ENCODE measurements around the gene PHRF1.
"Not testable (repeated sequence)": the region's sequence is repeated elsewhere in the genome, so short reads cannot be mapped to it uniquely, and the experiment has no call there.

PHRF1 gene

DNA sequence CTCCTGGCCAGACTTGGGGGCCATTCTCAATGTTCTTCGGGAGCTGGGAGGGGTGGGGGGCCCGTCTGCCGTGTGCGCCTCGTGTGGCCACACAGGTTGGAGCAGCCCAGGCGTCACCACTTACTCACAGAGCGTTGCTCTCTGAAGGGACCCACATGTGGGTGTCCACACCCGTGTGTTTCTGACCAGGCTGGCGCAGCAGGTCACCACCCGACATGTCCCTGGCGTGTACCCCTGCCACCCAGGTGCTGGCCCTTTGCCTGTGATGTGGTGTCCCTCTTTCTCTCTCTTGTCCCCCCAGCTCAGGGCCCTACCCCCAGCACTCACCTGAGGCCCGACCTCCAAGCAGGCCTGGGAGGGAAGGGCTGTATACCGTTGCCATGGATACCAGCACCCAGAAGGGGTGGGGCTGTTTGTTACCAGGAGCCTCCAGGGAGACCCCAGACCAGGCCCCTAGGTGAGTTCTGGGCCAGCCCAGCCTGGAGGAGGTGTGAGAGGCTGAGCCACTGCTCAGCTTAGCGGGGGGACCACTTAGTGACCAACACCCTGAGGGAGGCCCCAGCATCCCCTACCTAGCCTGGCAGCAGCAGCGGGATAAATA is 17.1 kb upstream of the PHRF1 start:
- DNase-seq (ENCODE audit: low spot score) = no peak

DNA sequence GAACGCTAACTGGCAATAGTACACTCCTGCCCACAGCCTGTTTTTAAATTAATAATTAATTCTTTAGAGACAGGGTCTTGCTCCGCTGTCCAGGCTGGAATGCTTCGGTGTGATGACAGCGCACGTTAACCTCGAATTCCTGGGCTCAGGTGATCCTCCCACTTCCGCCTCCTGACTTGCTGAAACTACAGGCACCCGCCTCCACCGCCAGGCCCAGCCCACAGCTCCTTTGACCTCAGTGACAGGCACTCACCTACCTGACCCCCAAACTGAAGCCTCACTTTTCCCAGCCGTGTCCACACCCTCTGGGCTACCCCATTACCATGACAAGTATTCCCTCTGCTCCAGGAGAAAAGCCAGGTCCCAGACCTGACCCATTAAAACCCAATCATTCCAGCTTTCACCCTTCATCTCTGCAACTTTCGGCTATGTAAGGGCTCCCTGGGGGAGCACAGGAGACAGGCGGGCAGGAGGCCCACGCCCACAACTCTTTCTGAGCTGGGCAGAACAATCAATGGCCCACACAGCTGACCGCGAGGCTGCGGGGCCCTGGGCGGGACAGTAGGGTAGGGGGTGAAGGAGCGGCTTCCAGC is 16.5 kb upstream of the PHRF1 start:
- DNase-seq (ENCODE audit: low spot score) = no peak

DNA sequence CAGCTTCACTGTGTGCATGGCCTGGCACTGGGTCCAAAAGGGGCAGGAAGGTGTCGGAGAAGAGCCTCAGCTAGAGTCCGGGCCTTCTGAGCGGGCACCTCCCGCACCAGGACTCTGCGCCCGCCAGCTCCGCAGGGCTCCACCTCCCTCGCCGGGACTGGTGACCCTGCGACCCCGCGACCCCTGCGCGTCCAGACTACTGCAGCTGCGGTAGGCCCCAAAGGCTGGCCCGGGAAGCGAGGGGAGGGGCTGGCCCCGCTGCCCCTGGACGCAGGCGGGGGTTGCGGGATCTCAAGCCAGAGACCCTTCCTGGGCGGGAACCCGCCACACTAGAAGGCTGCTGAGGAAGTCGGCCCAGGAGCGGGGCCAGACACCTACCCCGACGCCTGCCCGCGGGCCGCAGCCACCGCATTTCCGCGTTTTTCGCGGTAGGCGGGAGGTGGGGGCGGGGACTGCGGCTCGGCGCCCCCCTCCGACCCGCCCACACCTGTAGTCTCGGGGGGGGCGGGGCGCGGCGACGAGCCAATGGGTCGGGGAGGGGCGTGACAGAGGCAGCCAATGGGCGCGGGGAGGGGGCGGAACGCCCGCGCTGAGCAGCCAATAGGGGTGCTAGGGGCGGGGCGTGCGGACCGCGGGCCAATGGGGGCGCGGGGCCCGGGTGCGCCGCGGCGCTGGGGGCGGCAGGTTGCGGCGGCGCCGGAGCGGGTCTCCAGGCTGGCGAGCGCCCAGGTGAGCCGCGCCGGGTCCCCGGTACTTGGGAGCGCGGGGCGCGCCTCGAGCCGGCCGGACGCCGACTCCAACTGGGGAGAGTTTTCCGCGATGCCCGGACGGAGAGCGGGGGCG is 15.7 kb upstream of the PHRF1 start, which contains the start of the genes LMNTD2 and RASSF7:
LMNTD2 (minus strand) TSS at position 434 of the 843 bp plus-strand sequence; CDS start at position 412, 22 bp downstream.
RASSF7 (plus strand) TSS at position 666 of the 843 bp plus-strand sequence. CDS start 799 bp downstream, outside the sequence.
- peak; percentile 90 for DNase-seq (ENCODE audit: low spot score)

DNA sequence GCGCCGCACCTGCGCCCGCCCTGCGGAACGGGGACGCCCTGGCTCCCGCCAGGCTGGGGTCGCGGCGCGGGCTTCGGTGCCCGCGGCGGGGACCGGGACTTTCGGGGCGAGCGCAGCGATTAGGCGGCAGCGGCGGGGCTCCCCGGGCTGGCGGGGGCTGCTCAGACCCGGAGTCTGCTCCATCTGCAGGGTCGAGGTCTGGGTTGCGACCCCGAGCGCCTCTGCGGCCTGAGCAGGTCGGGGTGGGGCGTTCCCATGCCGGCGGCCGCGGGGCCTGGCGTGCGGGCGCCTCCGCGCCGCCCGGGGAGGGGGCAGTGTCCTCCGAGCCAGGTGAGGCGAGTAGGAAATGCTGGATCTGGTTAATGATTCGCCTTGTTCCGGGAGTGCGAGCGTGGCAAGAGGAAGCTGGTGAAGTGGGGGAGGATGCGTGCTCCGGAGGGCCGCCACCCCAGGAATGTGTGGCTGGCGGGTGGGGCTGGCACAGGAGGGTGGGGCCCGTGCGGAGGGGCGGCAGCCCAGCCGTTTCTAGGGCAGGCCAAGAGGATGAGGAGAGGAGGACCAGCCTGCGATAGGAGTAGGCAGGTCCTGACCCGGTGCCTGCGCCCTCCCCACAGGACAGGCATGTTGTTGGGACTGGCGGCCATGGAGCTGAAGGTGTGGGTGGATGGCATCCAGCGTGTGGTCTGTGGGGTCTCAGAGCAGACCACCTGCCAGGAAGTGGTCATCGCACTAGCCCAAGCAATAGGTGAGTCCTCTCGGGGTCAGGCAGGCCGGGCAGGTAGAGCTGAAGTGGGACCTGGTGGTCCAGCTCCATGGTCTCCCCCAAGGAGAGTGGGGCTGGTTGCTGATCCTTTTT is 14.9 kb upstream of the PHRF1 start:
- DNase-seq (ENCODE audit: low spot score) = no peak

DNA sequence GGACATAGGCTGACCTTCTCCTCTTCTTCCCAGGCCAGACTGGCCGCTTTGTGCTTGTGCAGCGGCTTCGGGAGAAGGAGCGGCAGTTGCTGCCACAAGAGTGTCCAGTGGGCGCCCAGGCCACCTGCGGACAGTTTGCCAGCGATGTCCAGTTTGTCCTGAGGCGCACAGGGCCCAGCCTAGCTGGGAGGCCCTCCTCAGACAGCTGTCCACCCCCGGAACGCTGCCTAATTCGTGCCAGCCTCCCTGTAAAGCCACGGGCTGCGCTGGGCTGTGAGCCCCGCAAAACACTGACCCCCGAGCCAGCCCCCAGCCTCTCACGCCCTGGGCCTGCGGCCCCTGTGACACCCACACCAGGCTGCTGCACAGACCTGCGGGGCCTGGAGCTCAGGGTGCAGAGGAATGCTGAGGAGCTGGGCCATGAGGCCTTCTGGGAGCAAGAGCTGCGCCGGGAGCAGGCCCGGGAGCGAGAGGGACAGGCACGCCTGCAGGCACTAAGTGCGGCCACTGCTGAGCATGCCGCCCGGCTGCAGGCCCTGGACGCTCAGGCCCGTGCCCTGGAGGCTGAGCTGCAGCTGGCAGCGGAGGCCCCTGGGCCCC is 14.1 kb upstream of the PHRF1 start:
- DNase-seq (ENCODE audit: low spot score) = no peak

DNA sequence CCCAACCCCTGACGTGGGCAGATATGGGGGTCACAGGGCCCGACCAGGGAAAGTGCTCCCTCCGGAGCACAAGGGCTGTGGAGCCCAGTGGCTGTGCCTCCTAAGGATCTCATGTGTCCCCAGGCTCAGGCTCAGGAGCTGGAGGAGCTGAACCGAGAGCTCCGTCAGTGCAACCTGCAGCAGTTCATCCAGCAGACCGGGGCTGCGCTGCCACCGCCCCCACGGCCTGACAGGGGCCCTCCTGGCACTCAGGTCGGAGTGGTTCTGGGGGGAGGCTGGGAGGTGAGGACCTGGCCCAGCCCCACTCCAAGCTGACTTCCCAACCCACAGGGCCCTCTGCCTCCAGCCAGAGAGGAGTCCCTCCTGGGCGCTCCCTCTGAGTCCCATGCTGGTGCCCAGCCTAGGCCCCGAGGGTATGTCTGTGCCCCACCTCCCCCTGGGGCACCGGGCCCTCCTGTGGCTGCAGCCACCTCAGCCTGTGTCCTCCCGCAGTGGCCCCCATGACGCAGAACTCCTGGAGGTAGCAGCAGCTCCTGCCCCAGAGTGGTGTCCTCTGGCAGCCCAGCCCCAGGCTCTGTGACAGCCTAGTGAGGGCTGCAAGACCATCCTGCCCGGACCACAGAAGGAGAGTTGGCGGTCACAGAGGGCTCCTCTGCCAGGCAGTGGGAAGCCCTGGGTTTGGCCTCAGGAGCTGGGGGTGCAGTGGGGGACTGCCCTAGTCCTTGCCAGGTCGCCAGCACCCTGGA is 13.0 kb upstream of the PHRF1 start:
- no peak for DNase-seq (ENCODE audit: low spot score)

DNA sequence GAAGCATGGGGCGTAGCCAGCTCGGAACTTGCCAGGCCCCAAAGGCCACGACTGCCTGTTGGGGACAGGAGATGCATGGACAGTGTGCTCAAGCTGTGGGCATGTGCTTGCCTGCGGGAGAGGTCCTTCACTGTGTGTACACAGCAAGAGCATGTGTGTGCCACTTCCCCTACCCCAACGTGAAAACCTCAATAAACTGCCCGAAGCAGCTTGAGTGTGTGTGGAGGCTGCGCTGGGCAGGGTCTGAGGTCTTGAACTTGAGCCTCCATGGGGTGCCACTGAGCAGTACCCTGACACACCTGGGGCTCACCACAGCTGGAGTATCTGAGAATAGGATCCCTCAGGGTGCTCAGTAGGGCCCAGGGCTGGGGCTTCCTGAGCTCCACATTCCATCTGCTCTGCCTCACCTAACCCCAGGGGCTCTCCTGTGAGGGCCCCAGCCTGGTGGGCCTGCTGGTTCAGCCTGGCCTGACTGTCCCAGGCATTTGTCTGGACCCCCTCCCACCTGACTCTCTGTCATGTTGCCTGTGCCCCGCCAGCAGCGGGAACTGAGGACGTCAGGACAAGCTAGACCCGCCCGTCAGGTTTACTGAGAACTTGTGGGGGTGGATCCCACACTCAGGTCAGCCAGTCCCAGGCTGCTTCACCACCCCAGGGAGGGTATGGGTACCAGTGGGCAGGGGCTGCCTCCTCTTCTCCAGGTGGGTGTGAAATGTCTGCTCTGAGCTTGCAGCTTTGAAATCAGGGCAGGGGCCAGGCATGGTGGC is 12.3 kb upstream of the PHRF1 start:
- DNase-seq (ENCODE audit: low spot score) = no peak

DNA sequence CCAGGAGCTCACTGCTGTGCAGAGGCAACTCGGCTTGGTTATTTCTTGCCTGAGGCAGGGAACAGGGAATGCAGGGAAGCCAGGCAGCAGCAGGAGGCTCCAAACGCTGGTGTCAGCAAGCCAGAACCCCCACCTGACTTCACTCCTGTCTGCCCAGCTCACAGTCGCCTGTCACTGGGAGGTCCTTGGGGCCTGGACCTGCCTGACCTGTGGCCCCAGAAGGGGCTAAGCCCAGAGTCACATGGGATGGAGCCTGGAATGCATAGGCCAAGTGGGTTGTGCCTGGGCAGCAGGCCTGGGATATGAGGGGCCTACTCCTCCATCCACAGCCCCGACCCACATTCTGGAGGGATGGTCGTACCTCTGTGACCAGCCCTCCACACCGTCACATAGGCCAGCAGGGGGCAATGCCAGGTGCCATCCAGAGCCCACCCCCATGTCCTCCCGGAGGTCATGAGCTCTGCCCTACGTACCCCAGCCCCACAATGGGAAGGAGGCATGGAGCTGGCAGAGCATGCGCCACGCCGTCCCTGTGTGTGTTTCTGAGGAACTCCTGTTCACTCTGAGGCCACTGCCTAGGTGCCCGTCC is 10.3 kb upstream of the PHRF1 start:
- no peak for DNase-seq (ENCODE audit: low spot score)

DNA sequence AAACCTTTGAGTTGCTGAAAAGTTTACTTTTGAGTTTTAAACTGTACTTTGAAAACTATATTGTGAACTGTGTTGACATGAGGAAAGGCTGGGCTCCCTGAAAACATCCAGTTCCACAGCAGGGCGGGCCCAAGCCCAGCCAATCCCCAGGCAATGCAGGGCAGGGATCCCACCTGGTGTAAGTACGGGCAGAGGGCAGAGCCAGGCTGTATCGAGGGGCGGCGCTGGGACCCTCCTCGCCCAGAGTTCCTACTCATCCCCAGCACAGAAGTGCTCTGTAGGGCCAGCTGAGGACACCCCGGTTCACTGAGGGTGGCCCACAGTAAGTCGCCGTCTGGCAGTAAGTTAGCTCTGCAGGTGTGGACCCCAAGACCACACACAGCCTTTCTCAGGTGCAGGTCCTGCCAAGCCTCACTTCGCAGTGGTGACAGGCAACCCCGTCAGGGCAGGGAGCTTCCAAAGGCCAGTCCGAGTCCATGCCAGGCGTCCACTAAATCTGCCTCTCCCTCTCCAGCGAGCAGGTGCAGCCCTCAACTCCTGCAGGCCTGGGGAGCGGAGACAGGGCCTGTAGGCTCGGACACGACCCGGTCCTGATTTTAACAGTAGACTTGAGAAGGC is 9.2 kb upstream of the PHRF1 start:
- DNase-seq (ENCODE audit: low spot score) = no peak

DNA sequence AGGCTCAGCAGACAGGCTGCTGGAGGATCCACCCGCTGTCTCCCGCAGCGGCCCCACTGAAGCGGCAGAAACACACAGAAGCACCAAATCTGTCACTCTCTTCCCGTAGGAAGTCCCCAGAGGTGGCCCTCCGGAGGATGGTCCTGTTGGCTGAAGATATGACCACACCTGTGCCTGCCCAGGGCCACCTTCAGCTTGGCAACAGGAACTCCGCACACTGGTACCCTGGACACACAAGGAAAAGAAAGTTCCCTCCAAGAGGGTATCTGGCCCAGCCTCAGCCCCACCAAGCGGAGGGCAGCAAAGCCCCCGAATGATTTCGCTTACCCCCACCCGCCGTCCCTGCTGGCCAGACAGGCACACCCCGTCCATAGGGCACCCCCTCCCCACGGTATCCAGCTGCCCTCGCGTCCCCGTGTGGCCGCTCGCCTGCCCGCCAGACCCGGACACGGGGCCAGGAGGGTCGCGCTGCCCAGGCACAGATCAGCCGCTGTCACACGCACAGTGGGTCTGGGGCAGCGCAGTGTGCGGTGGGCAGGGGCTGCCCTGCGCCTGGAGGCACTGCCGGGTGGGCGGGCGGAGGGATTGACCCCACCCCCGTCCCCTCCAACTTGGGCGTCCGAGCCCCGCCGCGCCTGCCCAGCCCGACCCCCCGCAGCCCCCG is 8.5 kb upstream of the PHRF1 start:
- DNase-seq (ENCODE audit: low spot score) = no peak

DNA sequence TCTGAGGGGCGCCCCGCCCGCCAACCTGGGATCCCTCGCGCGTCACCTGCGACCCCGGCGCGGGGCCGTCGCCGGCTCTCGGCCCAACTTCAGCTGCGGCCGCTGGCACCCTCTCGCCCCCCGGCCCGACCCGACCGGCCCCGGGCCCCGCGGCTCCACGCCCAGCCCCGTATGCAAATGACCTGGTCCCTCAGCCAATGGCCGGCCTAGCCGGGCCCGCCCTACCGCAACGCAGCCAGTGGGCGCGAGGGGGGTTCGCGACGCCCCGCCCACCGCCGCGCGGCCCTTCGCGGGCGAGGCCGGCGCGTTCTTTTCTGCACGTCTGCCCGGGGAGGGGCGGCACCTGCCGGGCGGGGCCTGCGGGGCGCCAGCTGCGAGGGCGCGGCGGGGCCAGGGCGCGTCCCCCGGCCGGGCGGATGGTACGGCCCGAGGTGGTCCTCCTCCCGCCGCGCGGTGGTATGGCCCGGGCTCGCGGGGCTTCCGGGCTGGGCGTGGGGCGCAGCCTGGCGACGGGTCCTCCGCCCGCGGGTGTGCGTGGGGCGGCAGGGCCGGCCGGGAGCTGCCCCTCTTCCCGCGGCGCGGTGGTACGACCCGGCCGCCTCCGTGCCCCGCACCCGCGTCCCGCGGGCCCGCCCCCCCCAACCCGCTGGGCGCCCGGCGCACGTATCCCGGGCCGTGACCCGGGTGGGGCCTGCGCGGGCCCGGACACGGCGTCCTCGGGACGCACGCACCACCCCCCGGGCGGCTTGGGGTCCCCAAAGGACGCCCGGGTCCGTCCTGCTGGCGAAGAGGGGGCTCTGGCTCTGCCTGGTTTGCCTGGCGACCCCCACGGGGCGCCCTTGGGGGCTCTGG is 7.7 kb upstream of the PHRF1 start:
- peak; percentile 92 for DNase-seq (ENCODE audit: low spot score)

DNA sequence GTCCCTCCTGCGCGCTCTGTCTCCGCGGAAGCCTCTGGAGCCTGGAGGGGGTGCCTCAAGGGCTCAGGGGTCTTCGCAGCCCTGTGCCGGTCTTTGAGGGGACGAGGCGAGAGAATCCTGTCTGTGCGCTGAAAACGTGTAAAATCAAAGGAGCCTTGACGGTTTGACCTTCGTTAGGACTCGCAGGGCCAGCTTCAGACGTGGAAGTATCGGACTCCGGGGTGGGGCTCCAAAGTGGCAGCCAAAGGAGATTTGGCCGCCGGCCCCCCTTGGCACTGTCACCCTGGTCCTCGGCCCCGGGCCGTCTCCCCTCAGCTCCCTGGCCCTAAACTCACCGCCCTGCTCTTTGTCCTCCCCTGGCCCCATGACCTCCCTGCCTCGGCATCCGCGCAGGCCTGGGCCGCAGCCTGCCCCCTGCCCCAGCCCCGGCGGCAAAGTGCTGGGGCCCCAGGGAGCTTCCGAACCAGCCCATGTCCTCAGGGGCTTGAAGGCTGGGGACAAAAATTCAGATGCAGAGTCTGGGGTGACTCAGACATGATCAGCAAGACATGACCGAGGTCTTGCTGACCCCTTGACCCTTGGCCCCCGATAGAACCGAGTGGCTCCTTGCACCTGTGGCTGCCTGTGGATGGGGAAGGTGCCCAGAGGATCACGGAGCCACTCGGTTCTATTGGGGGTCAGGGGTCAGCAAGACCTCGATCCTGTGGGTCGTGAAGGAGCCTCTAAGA is 6.9 kb upstream of the PHRF1 start:
- no peak for DNase-seq (ENCODE audit: low spot score)

DNA sequence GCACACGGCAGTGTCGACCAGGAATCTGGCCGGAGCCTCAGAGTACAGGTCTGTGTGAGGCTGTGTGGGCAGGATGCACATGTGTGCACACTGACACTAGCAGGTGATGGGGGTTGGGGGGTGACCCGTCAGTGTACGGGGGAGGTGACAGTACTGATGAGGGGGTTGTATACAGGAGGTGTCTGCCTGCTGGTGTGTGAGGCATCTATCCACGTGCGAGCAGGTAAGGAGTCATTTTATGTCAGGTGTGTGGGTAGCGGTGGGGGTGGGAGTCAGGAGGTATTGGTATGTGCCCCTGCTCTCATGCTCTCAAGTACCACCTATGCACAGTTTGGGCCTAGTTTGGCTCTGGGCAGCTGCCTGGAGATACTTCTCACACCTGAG is 4.5 kb upstream of the PHRF1 start:
- no peak for DNase-seq (ENCODE audit: low spot score)

DNA sequence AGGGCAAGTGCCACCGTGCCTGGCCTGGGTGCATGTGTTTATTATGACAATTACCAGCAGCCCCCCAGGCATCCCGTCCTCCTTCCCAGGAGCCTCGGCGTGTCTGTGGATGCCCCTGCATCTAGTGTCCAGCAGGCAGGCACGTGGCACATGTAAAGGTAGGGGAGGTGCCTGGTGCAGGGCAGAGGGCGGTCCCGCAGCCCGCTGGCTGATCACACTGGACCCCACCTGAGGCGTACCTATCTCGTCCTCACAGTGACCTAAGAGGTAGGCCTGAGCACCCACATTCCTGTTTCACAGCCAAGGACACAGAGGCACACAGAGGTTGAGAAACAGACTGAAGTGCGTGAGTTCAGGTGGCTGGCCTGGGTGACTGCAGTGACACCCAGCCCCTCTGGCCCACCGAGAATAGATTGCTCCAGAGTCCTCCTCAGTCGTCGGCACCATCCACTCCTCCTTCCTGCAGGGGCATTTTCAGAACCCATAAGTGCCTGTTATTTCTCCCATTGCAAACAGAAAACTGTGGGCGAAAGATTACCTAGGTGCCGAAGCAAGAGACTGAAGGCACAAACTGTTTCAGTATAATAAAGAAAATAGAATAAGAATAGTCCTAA is 3.0 kb upstream of the PHRF1 start:
- DNase-seq (ENCODE audit: low spot score) = no peak

DNA sequence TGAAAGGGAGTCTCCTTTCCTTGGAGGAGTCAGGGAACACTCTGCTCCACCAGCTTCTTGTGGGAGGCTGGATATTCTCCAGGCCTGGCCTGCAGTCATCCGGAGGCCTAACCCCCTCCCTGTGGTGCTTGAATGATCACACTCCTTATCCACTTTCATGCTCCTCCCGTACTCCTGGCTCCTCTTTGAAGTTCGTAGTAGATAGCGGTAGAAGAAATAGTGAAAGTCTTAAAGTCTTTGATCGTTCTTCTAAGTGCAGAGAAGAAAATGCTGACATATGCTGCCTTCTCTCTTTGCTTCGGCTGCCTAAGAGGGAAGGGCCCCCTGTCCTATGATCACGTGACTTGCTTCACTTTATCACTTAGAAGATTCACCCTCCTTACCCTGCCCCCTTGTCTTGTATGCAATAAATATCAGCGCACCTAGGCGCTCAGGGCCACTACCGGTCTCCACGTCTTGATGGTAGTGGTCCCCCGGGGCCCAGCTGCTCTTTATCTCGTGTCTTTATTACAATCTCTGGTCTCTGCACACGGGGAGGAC is 2.2 kb upstream of the PHRF1 start:
- DNase-seq (ENCODE audit: low spot score) = not testable (repeated sequence)

DNA sequence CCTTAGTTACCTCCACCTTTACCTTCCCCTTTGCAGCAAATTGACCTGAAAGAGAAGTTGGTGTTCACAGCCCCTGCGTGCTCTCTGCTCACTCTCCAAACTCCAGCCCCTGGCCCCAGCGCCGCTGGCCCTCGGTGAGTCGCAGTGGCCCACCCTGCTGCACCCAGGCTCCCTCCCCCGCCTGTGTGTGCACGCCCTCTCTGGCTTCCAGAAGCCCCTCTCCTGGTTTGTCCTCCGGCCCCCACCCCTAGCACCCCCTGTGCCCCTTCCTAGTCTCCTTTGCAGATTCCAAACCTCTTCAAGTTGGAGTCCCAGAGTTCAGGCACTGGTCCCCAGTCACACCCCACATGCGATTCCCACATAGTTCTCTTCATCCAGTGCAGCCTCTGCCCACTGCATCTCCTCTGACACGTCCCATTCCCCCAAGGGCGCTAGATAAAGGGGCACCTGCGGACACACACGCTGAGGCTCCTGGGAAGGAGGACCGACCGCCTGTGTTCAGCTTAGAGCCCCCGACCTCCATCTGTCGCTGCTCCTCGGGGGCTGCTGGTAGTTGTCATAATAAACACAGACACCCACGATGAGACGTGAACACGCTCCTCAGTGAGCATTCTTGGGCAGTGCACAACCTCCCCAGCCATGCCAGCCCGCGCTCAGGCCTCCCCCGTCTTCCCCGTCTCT is 1.5 kb upstream of the PHRF1 start:
- DNase-seq (ENCODE audit: low spot score) = no peak

Data from Ammon's horn (tissue), 1 donor.